A549 (cell line): ENCODE results near the gene BAZ1B.

Experiments
- CBX8 ChIP-seq: fragments of 200-600 bp; sonication (generic); IDR thresholded peaks from 2 replicates; pipeline ENCODE4 v1.6.1; 2016
- CTCF ChIP-seq: fragments of >200 bp; sonication (Bioruptor Twin); formaldehyde crosslinking; IDR thresholded peaks from 3 replicates; pipeline ENCODE4 v1.5.1; 2016
- FOSB ChIP-seq: fragments of 250-450 bp; sonication (Bioruptor Pico); IDR thresholded peaks from 2 replicates; pipeline ENCODE4 v1.5.0; 2020; ENCODE audit warnings: mild to moderate bottlenecking, moderate library complexity
- KDM1A ChIP-seq: fragments of 200-600 bp; sonication (generic); IDR thresholded peaks from 2 replicates; pipeline ENCODE4 v1.6.1; 2016; ENCODE audit warnings: low read depth, mild to moderate bottlenecking
- MAX ChIP-seq: IDR thresholded peaks from 2 replicates; pipeline ENCODE4 v1.6.1; 2012
- NR3C1 ChIP-seq: fragments of >200 bp; sonication (Bioruptor Twin); formaldehyde crosslinking; IDR thresholded peaks from 3 replicates; pipeline ENCODE4 v1.6.1; 2017
- PBX3 ChIP-seq: IDR thresholded peaks from 2 replicates; pipeline ENCODE4 v1.6.1; 2012
- PHF8 ChIP-seq: fragments of 200-600 bp; sonication (generic); IDR thresholded peaks from 2 replicates; pipeline ENCODE4 v1.6.1; 2016; ENCODE audit warnings: low read depth, mild to moderate bottlenecking, antibody characterized with exemption, moderate library complexity, borderline replicate concordance
- POLR2A ChIP-seq: IDR thresholded peaks from 2 replicates; pipeline ENCODE4 v1.6.1; 2012; ENCODE audit warnings: mild to moderate bottlenecking, low read length
- RCOR1 ChIP-seq: fragments of 150-350 bp; IDR thresholded peaks from 2 replicates; pipeline ENCODE4 v1.6.1; 2014; ENCODE audit warnings: antibody characterized with exemption, low read length, low read depth
- REST ChIP-seq: fragments of 200-600 bp; sonication (generic); IDR thresholded peaks from 2 replicates; pipeline ENCODE4 v1.6.1; 2016; ENCODE audit warnings: antibody characterized with exemption, mild to moderate bottlenecking, moderate library complexity
- ZFP36 ChIP-seq: fragments of 450-650 bp; IDR thresholded peaks from 2 replicates; pipeline ENCODE4 v1.6.1; 2014; ENCODE audit warnings: borderline replicate concordance; ENCODE audit not compliant: partially characterized antibody
- ZSCAN20 ChIP-seq: fragments of 250-450 bp; sonication (Bioruptor Pico); IDR thresholded peaks from 2 replicates; pipeline ENCODE4 v1.8.0; 2022; ENCODE audit warnings: mild to moderate bottlenecking, moderate library complexity

GRCh38 chr7:73447121-73447733 is 74.9 kb downstream of the BAZ1B start:
- TF ChIP-seq POLR2A = no peak
- no peak for TF ChIP-seq MAX
- no peak for TF ChIP-seq CBX8
- TF ChIP-seq CTCF = no peak
- no peak for TF ChIP-seq FOSB (CRISPR knock-in tag)
- TF ChIP-seq ZSCAN20 (CRISPR knock-in tag) = no peak
- TF ChIP-seq PBX3 = no peak
- TF ChIP-seq REST = no peak
- no peak for TF ChIP-seq PHF8
- TF ChIP-seq NR3C1 = no peak
- TF ChIP-seq KDM1A = no peak
- no peak for TF ChIP-seq RCOR1
- TF ChIP-seq ZFP36 = no peak
